ENCODE measurements around the gene KIAA0319L. TPM values are rescaled to one million over a fixed set of nuclear protein-coding genes. Genes with fewer than 3 reads are reported as not detected.

Gene KIAA0319L
- total and polyA plus RNA-seq, 9 donors, result 26.7 to 45.9 (median 34.4) TPM

- H3K4me1 ChIP-seq (ENCODE audit: control insufficient read depth, insufficient read depth, low read length), result no peaks in the 10 kb centered on the region
- no peaks in the 10 kb centered on the region for H3K9me3 ChIP-seq (replicated peaks; ENCODE audit: control insufficient read depth, low read depth, low read length)
- no peak overlapping the region for H3K4me3 ChIP-seq (ENCODE audit: low read length)
- WGBS (ENCODE audit: insufficient coverage), result 86% methylated on average over 4 of the region's 7 CpGs
- H3K36me3 ChIP-seq (ENCODE audit: control insufficient read depth, insufficient read depth, low read length), result peaks cover 8% of the 10 kb centered on the region
- no peak overlapping the region for H3K27ac ChIP-seq (ENCODE audit: low read length)
- no peak for DNase-seq
- no peaks in the 10 kb centered on the region for H3K27me3 ChIP-seq (ENCODE audit: control insufficient read depth, insufficient read depth, low read length)
Observed at GRCh38 chr1:35595684-35596083, 38.5 kb upstream of the KIAA0319L start.

GRCh38 chr1:35594005-35594760 lies 37.0 kb upstream of the KIAA0319L start:
- WGBS (ENCODE audit: insufficient coverage), result 100% methylated on average over 5 of the region's 9 CpGs

GRCh38 chr1:35592991-35593769 lies 36.0 kb upstream of the KIAA0319L start:
- Histone ChIP-seq H3K27me3 (ENCODE audit: control insufficient read depth, insufficient read depth, low read length) (no peaks in the 10 kb centered on the region), H3K9me3 (replicated peaks; ENCODE audit: control insufficient read depth, low read depth, low read length) (no peaks in the 10 kb centered on the region), H3K4me1 (ENCODE audit: control insufficient read depth, insufficient read depth, low read length) (no peaks in the 10 kb centered on the region), H3K27ac (ENCODE audit: low read length) (no peak overlapping the region), H3K4me3 (ENCODE audit: low read length) (no peak overlapping the region), H3K36me3 (ENCODE audit: control insufficient read depth, insufficient read depth, low read length) (peaks cover 8% of the 10 kb centered on the region)
- WGBS (ENCODE audit: insufficient coverage), result 77% methylated on average over 4 of the region's 8 CpGs
- no peak for DNase-seq

More at GRCh38 chr1:35594005-35594760, 37.0 kb upstream of the KIAA0319L start:
- Histone ChIP-seq H3K4me1 (ENCODE audit: control insufficient read depth, insufficient read depth, low read length) (no peaks in the 10 kb centered on the region), H3K27ac (ENCODE audit: low read length) (no peak overlapping the region), H3K27me3 (ENCODE audit: control insufficient read depth, insufficient read depth, low read length) (no peaks in the 10 kb centered on the region), H3K9me3 (replicated peaks; ENCODE audit: control insufficient read depth, low read depth, low read length) (no peaks in the 10 kb centered on the region), H3K4me3 (ENCODE audit: low read length) (no peak overlapping the region), H3K36me3 (ENCODE audit: control insufficient read depth, insufficient read depth, low read length) (peaks cover 8% of the 10 kb centered on the region)
- no peak for DNase-seq

- no peaks in the 10 kb centered on the region for H3K4me1 ChIP-seq (ENCODE audit: control insufficient read depth, insufficient read depth, low read length)
- H3K27ac ChIP-seq (ENCODE audit: low read length), result no peak overlapping the region
- no peaks in the 10 kb centered on the region for H3K9me3 ChIP-seq (replicated peaks; ENCODE audit: control insufficient read depth, low read depth, low read length)
- H3K27me3 ChIP-seq (ENCODE audit: control insufficient read depth, insufficient read depth, low read length), result no peaks in the 10 kb centered on the region
- H3K4me3 ChIP-seq (ENCODE audit: low read length), result no peak overlapping the region
- DNase-seq, result no peak
- WGBS (ENCODE audit: insufficient coverage), result 80% methylated on average over 4 of the region's 8 CpGs
- H3K36me3 ChIP-seq (ENCODE audit: control insufficient read depth, insufficient read depth, low read length), result peaks cover 4% of the 10 kb centered on the region
Observed at GRCh38 chr1:35591211-35591610, 34.0 kb upstream of the KIAA0319L start.

GRCh38 chr1:35590476-35591040 lies 33.4 kb upstream of the KIAA0319L start:
- Histone ChIP-seq H3K36me3 (ENCODE audit: control insufficient read depth, insufficient read depth, low read length) (peaks cover 2% of the 10 kb centered on the region), H3K4me3 (ENCODE audit: low read length) (no peak overlapping the region)

GRCh38 chr1:35589516-35590427 lies 32.6 kb upstream of the KIAA0319L start:
- H3K9me3 ChIP-seq (replicated peaks; ENCODE audit: control insufficient read depth, low read depth, low read length), result no peaks in the 10 kb centered on the region
- no peak for DNase-seq
- H3K36me3 ChIP-seq (ENCODE audit: control insufficient read depth, insufficient read depth, low read length), result no peaks in the 10 kb centered on the region
- H3K27me3 ChIP-seq (ENCODE audit: control insufficient read depth, insufficient read depth, low read length), result no peaks in the 10 kb centered on the region
- no peak overlapping the region for H3K27ac ChIP-seq (ENCODE audit: low read length)
- H3K4me1 ChIP-seq (ENCODE audit: control insufficient read depth, insufficient read depth, low read length), result no peaks in the 10 kb centered on the region
- no peak overlapping the region for H3K4me3 ChIP-seq (ENCODE audit: low read length)
- 93% methylated on average over 15 of the region's 15 CpGs for WGBS (ENCODE audit: insufficient coverage)

More at GRCh38 chr1:35590476-35591040, 33.4 kb upstream of the KIAA0319L start:
- Histone ChIP-seq H3K4me1 (ENCODE audit: control insufficient read depth, insufficient read depth, low read length) (no peaks in the 10 kb centered on the region), H3K27me3 (ENCODE audit: control insufficient read depth, insufficient read depth, low read length) (no peaks in the 10 kb centered on the region), H3K27ac (ENCODE audit: low read length) (no peak overlapping the region), H3K9me3 (replicated peaks; ENCODE audit: control insufficient read depth, low read depth, low read length) (no peaks in the 10 kb centered on the region)
- no peak for DNase-seq
- WGBS (ENCODE audit: insufficient coverage), result 83% methylated on average over 24 of the region's 25 CpGs

- 34% methylated on average over 14 of the region's 21 CpGs for WGBS (ENCODE audit: insufficient coverage)
- Histone ChIP-seq H3K4me1 (ENCODE audit: control insufficient read depth, insufficient read depth, low read length) (no peaks in the 10 kb centered on the region), H3K27ac (ENCODE audit: low read length) (no peak overlapping the region)
Observed at GRCh38 chr1:35588197-35588910, 31.2 kb upstream of the KIAA0319L start.

GRCh38 chr1:35587736-35588135 lies 30.5 kb upstream of the KIAA0319L start:
- Histone ChIP-seq H3K4me3 (ENCODE audit: low read length) (no peak overlapping the region), H3K27me3 (ENCODE audit: control insufficient read depth, insufficient read depth, low read length) (no peaks in the 10 kb centered on the region), H3K9me3 (replicated peaks; ENCODE audit: control insufficient read depth, low read depth, low read length) (no peaks in the 10 kb centered on the region), H3K27ac (ENCODE audit: low read length) (no peak overlapping the region), H3K4me1 (ENCODE audit: control insufficient read depth, insufficient read depth, low read length) (no peaks in the 10 kb centered on the region), H3K36me3 (ENCODE audit: control insufficient read depth, insufficient read depth, low read length) (no peaks in the 10 kb centered on the region)
- DNase-seq, result no peak
- 40% methylated on average over 1 of the region's 6 CpGs for WGBS (ENCODE audit: insufficient coverage)

More at GRCh38 chr1:35588197-35588910, 31.2 kb upstream of the KIAA0319L start:
- no peak for DNase-seq
- Histone ChIP-seq H3K9me3 (replicated peaks; ENCODE audit: control insufficient read depth, low read depth, low read length) (no peaks in the 10 kb centered on the region), H3K36me3 (ENCODE audit: control insufficient read depth, insufficient read depth, low read length) (no peaks in the 10 kb centered on the region), H3K4me3 (ENCODE audit: low read length) (no peak overlapping the region), H3K27me3 (ENCODE audit: control insufficient read depth, insufficient read depth, low read length) (no peaks in the 10 kb centered on the region)

- Histone ChIP-seq H3K27me3 (ENCODE audit: control insufficient read depth, insufficient read depth, low read length) (no peaks in the 10 kb centered on the region), H3K4me1 (ENCODE audit: control insufficient read depth, insufficient read depth, low read length) (no peaks in the 10 kb centered on the region), H3K27ac (ENCODE audit: low read length) (no peak overlapping the region), H3K4me3 (ENCODE audit: low read length) (no peak overlapping the region), H3K36me3 (ENCODE audit: control insufficient read depth, insufficient read depth, low read length) (no peaks in the 10 kb centered on the region), H3K9me3 (replicated peaks; ENCODE audit: control insufficient read depth, low read depth, low read length) (no peaks in the 10 kb centered on the region)
- no peak for DNase-seq
- 87% methylated on average over 3 of the region's 7 CpGs for WGBS (ENCODE audit: insufficient coverage)
Observed at GRCh38 chr1:35586808-35587207, 29.6 kb upstream of the KIAA0319L start.

All from muscle of leg (tissue), 11 donors.